C4-2B (cell line): Measurements from ENCODE around the gene EPHA2.

Experiments
- H3K27ac ChIP-seq: fragments of 450-650 bp; 2 replicates; pipeline ENCODE4 v1.5.1; 2017
- ZFX ChIP-seq: fragments of 450-650 bp; IDR thresholded peaks from 2 replicates; pipeline ENCODE4 v1.6.1; 2017
- TF ChIP-seq, protein P1 (sequence below): fragments of 450-650 bp; conservative IDR thresholded peaks from 2 replicates; pipeline ENCODE4 v1.5.1; 2017; ENCODE audit warnings: mild to moderate bottlenecking

The EPHA2 gene

DNA sequence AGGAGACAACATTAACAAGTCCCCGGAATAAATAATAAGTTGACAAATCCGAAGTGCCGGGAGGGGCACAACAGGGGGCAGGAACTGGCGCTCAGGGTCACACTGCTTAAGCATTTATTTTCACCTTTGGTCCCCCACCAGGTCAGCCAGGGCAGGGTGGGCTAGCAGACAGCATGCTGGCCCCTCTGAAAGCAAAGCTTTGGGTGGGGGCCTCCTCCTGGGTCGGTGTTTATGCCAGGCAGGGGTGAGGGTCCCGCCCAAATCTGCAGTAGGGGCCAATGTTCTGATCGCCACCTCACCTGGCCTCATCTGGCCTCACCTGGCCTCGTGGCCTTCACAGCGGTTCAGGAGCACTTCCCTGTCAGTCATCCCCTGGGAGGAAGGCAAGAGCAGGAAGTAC lies 74.2 kb downstream of the EPHA2 start:
- TF ChIP-seq, protein P1, sequence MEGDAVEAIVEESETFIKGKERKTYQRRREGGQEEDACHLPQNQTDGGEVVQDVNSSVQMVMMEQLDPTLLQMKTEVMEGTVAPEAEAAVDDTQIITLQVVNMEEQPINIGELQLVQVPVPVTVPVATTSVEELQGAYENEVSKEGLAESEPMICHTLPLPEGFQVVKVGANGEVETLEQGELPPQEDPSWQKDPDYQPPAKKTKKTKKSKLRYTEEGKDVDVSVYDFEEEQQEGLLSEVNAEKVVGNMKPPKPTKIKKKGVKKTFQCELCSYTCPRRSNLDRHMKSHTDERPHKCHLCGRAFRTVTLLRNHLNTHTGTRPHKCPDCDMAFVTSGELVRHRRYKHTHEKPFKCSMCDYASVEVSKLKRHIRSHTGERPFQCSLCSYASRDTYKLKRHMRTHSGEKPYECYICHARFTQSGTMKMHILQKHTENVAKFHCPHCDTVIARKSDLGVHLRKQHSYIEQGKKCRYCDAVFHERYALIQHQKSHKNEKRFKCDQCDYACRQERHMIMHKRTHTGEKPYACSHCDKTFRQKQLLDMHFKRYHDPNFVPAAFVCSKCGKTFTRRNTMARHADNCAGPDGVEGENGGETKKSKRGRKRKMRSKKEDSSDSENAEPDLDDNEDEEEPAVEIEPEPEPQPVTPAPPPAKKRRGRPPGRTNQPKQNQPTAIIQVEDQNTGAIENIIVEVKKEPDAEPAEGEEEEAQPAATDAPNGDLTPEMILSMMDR = no peak
- TF ChIP-seq ZFX = no peak
- peak overlapping the region; percentile 8; the same call in 1 of the 2 replicates for H3K27ac ChIP-seq

DNA sequence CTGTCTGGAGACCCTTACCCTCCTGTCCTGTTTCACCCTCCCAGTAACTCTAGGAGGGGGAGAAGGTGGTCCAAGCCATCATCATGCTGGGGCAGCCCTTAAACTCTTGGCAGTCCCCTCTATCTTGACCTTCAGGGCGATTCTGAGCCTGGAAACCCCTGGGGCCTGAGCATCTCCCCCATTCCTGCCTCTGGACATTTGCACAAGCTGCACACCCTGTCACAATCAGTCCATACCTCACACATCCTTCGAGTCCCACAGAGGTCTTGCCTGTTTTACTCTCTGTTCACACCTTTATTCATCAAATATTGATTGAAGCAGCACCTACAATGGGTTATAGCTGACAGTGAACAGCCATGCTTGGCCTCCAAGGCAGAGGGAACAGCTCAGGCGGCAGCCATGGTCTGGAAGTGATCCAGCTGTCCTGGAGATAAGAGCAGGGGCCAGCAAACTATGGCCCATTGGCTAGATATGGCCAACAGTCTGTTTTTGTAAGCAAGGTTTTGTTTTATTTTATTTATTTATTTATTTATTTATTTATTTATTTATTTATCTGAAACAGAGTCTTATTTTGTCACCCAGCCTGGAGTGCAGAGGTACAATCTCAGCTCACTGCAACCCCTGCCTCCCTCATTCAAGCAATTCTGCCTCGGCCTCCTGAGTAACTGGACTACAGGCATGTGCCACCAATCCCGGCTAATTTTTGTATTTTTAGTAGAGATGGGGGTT lies 75.3 kb downstream of the EPHA2 start:
- H3K27ac ChIP-seq = no peak overlapping the region
- no peak for TF ChIP-seq ZFX
- TF ChIP-seq, protein P1 = no peak

DNA sequence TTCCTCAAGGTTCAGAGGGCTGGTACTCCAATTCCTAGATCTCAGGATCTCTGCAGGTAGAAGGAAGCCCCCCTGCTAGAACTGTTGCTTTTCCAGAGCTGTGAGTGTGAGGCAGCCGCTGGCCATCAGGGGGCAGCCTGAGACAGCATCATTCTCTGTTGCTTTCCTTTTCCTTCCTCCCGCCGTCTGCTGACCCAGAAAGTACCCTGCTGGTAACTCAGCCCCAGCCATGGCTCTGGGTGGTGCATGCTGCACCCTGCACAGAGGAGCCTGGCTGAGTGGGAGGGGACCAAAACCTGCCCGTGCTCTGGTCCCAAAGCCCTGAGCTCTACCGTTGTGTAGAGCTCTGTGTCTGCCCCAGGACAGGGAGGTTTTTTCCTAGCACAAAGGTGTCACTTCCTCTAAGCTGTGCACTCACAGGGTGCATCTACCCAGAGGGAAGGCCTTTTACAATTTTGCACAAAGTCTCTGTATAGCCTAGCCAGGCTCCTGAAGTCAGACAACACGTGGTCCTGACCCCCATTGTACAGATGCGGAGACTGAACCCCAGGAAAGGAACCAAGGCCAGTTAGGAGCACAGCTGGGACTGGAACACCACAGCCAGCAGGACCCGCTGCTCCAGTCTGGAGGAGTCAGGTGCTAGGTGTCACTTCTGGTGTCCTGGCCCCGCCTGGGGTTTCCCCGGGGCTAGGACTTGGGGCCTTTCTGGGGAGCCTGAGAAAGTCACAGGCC lies 76.8 kb downstream of the EPHA2 start:
- TF ChIP-seq, protein P1 = peak; percentile 80
- TF ChIP-seq ZFX = no peak
- peak overlapping the region; percentile 47 for H3K27ac ChIP-seq

DNA sequence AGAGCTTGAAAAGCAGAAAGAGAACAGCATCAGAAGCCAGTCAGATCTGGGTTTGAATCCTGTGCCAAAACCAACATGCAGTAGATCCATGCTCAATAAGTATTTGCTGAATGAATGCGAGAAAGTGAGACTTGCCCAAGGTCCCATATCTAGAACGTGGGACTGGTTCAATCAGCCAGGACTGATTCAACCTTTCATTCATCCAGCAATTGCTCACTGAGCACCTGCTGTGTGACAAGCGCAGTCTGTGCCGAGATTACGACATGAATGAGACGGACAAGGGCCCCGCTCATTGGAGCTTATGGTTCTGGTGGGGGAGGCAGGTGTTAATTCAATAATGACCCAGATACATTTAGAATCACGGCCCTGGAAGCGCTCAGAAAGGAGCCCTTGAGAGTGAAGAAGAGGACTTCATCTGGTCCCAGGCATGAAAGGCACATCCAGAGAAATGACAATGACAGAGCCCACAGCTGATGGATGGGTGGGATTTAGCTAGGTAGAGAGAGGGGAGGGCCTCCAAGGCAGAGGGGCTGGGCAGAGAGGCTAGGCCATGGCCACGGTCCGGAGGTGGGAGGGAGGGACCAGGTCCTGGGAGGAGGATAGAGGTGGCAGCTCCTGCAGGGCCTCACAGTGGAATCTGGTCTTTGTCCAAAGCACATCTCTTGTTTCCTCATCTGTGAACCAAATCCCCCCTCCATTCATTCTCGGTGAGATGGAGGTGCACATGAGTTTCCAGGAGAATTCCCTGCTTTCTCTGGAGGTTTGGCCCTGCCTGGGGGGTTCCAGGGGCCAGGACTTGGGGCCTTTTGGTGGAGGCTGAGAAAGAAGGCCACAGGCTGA lies 78.2 kb downstream of the EPHA2 start:
- no peak overlapping the region for H3K27ac ChIP-seq
- no peak for TF ChIP-seq ZFX

DNA sequence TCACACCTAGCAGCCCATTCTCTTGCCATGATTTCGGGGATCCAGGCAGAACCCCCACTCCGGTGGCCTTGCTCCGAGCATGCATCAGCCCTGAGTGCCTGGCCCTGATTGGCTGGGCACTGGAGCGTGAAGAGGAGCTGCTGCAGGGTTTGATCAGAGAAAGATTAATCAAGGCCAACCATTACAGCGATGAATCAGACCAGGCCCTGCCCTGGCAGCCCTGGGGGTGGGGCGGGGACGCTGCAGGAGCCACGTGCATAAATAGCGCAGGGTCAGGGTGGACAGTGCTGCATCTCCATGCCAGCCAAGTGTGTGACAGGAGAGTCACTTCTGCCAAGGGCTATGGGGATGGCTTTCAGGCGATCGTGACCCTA lies 79.0 kb downstream of the EPHA2 start:
- TF ChIP-seq ZFX = no peak
- TF ChIP-seq, protein P1 = no peak
- no peak overlapping the region for H3K27ac ChIP-seq

DNA sequence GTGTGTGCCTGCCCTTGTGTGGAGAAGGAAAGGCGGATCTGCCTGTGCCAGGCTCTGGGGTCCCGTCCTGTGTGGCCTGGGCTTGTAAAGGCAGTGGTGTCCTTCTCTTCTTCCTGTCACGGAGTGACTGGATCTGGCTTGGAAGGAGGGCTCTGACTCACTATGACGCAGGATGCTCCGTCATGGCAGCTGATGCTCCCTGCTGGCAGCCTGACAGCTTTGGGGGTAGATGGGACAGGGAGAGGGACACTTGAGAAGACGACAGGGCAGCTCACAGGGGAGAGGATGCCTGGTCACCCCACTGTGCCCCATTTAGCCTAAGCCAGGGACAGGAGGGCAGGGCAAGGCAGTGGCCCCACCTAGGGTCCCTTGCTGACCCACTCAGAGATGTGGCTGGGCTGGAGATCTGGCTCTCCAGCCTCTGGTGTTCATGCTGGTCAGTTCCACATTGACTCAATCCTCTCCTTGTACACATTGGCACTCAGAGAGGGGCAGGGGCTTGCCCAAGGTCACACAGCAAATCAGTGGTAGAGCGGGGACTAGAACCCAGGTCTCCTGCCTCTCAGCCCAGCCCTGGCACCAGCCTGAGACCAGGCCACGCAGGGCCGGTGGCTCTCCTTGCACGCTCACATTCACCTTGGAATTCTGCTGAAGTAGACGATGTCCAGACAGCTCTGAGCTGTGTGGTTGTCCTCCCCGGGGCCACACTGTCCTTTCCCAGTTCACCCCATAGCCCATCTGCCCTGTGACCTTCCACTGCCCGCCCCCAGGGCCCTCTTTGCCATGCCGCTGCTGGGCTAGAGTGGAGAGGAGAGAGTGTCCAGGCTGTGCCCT lies 79.6 kb downstream of the EPHA2 start:
- TF ChIP-seq ZFX = no peak
- TF ChIP-seq, protein P1 = no peak
- no peak overlapping the region for H3K27ac ChIP-seq
